ENCODE measurements around the gene PKNOX2.
"Not testable (repeated sequence)": the region's sequence is repeated elsewhere in the genome, so short reads cannot be mapped to it uniquely, and the experiment has no call there.

PKNOX2 gene

GRCh38 chr11:125211191-125211947, 46.8 kb downstream of the PKNOX2 start:
- no peak for DNase-seq

- DNase-seq = no peak
Observed at GRCh38 chr11:125211948-125212340, 47.4 kb downstream of the PKNOX2 start.

GRCh38 chr11:125214601-125215565, 50.3 kb downstream of the PKNOX2 start:
- no peak for DNase-seq

- no peak for DNase-seq
Observed at GRCh38 chr11:125215976-125216375, 51.4 kb downstream of the PKNOX2 start.

- no peak for DNase-seq
Observed at GRCh38 chr11:125218336-125218735, 53.8 kb downstream of the PKNOX2 start.

- no peak for DNase-seq
Observed at GRCh38 chr11:125221461-125221860, 56.9 kb downstream of the PKNOX2 start.

- no peak for DNase-seq
Observed at GRCh38 chr11:125222494-125222893, 57.9 kb downstream of the PKNOX2 start.

- DNase-seq = not testable (repeated sequence)
Observed at GRCh38 chr11:125223161-125223560, 58.6 kb downstream of the PKNOX2 start.

- DNase-seq = no peak
Observed at GRCh38 chr11:125223901-125224361, 59.4 kb downstream of the PKNOX2 start.

GRCh38 chr11:125224391-125225021, 60.0 kb downstream of the PKNOX2 start:
- DNase-seq = no peak

GRCh38 chr11:125225401-125225800, 60.9 kb downstream of the PKNOX2 start:
- DNase-seq = no peak

- no peak for DNase-seq
Observed at GRCh38 chr11:125226031-125226430, 61.5 kb downstream of the PKNOX2 start.

- no peak for DNase-seq
Observed at GRCh38 chr11:125226706-125227105, 62.2 kb downstream of the PKNOX2 start.

GRCh38 chr11:125227151-125227550, 62.6 kb downstream of the PKNOX2 start:
- DNase-seq = no peak

GRCh38 chr11:125228445-125228844, 63.9 kb downstream of the PKNOX2 start:
- DNase-seq = no peak

GRCh38 chr11:125228993-125229392, 64.4 kb downstream of the PKNOX2 start:
- DNase-seq = no peak

- DNase-seq = no peak
Observed at GRCh38 chr11:125229916-125230315, 65.4 kb downstream of the PKNOX2 start.

GRCh38 chr11:125233116-125233515, 68.6 kb downstream of the PKNOX2 start:
- DNase-seq = no peak

GRCh38 chr11:125233736-125234275, 69.3 kb downstream of the PKNOX2 start:
- no peak for DNase-seq

- no peak for DNase-seq
Observed at GRCh38 chr11:125235071-125235471, 70.5 kb downstream of the PKNOX2 start.

- DNase-seq = no peak
Observed at GRCh38 chr11:125236072-125236825, 71.7 kb downstream of the PKNOX2 start.

Data from NCI-H510A treated with DMSO at 0.1 percent for 48 hours (cell line).